Hypothalamus (tissue), 51 donors: ENCODE measurements around the gene SPACA6.

Experiments
- DNase-seq, 51 donors: peaks; one replicate each; lab custom pipeline; 2025; lab: John Stamatoyannopoulos, UW

Gene SPACA6

DNA sequence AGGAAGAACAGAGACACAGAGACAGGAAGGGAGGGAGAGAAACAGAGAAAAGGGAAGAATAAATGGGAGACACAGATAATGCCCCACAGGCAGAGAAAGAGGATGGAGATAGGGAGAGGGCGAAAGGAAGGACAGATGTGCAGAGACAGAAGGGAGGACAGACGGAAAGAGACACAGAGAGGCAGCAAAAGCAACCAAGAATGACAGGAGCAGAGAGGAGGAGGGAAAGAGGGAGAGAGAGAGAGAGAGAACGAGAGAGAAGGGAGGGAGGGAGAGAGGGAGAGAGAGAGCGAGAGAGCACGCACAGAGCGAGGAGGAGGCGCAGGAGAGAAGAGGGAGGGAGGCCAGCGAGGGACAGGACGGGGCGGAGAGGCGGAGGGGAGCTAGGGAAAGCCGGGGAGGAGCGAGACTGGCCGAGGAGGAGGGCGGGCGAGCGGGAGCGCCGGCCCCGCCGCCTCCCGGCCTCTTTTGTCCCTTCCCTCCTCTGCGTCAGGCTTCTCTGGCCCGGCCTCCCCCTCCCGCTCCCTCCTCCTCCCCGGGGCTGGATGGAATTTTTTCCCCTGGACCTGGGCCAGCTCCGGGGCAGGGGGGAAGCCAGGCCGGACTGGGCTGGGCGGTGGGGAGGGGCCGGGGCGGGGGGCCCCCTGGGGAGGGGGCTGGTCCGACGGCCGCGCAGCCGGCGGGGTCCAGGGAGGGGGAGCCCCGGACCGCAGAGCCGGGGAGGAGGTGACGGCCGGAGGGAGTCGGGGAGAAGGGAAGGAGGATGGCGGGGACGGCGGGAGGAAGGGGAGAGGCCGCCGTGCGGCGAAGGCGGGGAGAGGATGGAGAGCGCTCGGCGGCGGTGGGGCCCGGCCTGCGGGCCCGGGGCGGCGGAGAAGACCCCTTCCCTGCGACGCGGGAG lies 4.2 kb upstream of the SPACA6 start:
- DNase-seq: peak; percentile 43 to 97 (median 91)

DNA sequence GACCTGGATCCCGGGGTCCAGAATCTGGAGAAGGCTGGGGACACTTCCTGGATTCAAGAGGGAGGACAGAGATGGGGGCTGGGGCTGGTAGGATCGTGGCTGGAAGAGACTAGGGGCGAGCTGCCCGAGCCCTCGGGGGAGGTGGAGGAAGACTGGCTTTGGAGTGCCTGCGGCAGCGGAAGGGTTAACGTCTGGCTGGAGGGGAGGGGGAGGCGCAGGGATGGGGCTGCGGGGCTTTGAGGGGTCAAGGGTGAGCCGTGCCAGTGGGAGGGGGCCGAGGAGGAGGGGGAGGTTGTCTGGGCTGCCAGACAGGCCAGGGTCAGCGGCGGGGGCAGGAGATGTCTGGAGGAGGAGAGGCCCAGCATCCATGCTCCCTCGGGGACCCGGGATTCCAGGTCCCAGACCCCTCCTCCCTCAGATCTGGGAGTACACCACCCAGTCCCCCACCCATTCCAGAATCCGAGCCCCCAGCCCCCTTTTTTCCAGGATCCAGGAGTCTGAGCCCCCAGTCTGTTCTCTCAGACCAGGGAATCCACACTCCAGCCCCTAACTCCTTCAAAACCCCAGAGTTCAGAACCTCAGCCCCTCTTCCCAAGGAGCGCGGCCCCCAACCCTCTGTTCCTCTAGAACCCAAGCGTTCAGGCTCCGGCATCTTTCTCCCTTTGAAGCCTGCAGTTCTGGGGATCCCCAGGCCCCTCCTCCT lies 3.2 kb upstream of the SPACA6 start:
- peak in 40 of 51 donors; percentile 25 to 76 (median 50) for DNase-seq

DNA sequence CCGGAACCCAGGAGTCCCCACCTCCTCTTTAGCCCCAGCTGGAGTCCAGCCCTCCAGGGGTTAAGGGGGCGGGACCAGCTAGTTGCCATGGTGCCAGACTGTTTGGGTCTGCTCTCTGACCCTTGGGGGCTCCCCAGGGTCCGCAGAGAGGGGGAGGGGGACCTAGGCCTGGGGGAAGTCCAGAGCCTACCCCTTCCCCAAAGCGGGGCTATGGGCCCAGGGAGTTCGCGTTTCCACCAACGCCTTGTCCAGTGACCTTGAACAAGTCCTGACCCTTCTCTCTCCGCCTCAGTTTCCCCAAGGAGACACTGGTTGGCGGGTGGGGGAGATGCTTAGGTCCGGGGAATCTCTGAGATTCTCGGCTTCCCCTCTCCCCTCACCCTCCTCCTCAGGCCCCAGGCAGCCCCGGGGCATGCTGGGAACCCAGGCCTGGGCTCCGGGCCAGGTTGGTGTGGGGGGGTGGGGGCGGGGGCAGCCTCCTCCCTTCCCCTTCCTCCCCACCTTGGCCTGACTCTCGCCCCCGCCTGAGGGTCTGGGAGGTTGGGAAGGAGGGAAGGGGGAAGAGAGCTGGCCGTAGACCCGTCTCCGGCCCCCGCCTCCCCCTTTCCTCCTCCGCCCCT lies 2.6 kb upstream of the SPACA6 start:
- DNase-seq: peak in 50 of 51 donors; percentile 17 to 86 (median 67)

DNA sequence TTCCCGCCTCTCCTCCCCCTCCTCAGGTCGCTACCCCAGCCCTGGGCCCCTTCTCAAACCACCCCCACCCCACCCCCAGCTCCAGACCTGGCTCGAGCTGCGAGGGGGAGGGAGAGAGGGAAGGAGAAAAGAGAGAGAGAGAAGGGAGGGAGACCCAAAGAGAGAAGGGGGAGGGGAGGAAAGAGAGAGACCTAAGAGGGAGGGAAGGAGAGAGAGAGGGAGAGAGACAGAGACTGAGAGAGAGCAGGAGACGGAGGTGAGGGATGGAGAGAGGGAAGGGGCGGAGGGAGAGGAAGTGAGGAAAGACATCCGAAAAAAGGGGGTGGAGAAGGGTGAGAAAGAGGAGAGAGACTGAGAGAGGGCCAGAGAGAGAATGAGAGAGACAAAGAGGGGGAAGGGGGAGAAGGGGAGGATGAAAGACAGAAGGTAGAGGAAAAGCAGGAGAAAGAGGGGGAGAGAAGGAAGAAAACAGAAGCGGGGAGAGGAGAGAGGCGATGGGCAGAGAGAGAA lies 2.0 kb upstream of the SPACA6 start:
- DNase-seq: peak in 1 of 51 donors; percentile 68

DNA sequence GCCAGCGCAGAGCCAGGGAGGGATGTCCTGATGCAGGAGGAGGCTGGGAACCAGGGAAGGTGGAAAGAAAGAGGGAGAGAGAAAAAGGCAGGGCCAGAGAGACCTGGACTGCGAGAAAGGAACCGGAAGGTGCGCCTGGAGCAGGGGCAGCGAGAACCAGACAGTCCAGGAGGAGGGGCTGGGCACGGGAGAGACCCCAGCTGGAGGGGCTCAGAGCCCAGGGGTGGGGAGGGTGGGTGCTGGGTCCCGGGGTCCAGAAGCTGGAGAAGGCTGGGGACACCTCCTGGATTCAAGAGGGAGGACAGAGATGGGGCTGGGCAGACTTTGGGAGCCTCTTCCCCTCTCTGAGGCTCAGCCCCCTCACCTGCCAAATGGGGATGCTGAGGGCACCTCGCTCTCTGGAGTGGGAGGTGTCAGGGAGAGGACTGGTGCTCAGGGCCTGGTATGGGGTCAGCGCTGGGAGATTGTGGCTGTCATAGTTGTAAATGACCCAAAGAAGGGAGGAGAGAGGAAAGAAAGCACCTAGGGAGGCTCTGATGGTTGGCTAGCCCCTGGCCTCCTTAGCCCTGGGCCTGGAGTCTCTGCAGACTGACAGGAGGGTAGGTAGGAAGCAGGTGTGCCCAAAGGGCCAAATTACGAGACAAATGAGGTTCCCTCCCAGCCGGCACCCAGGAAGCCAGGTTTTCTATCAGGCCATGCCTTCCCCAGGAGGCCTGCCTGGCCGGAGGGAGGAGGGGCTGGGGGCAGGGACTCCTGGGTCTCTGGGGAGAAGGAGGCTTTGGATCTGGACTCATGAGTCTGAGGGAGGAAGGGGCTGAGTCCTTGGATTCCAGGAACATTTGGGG lies 1.3 kb upstream of the SPACA6 start:
- DNase-seq: no peak

DNA sequence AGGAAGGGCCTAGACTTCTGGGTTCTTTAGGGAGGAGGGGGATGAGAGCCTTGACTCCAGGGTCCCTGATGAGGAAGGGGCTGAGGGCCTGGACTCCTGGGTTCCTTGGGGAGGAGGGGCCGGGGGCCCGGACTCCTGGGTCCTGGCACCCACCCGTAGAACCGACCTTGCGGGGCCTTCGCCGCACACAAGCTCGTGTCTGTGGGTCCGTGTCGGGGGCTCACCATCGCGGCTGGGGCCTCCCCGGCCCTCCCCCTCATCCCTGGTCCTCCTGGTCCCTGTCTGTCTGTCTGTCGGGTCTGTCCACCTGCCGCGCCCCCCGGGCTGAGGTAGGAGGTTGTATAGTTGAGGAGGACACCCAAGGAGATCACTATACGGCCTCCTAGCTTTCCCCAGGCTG lies 662 bp upstream of the SPACA6 start:
- DNase-seq: no peak

DNA sequence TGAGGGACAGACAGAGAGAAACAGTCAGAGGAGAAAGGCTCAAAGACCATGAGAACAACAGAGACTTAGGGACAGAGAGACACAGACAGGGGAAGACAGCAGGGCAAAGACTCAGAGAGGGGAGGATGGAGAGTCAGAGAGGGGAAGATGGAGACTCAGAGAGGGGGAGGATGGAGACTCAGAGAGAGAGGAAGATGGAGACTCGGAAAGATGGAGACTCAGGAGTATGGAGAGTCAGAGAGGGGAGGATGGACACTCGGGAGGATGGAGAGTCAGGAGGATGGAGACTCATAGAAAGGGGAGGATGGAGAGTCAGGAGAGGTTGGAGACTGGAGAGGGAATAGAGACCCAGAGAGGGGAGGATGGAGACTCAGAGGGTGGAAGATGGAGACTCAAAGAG lies 689 bp downstream of the SPACA6 start:
- DNase-seq: no peak

DNA sequence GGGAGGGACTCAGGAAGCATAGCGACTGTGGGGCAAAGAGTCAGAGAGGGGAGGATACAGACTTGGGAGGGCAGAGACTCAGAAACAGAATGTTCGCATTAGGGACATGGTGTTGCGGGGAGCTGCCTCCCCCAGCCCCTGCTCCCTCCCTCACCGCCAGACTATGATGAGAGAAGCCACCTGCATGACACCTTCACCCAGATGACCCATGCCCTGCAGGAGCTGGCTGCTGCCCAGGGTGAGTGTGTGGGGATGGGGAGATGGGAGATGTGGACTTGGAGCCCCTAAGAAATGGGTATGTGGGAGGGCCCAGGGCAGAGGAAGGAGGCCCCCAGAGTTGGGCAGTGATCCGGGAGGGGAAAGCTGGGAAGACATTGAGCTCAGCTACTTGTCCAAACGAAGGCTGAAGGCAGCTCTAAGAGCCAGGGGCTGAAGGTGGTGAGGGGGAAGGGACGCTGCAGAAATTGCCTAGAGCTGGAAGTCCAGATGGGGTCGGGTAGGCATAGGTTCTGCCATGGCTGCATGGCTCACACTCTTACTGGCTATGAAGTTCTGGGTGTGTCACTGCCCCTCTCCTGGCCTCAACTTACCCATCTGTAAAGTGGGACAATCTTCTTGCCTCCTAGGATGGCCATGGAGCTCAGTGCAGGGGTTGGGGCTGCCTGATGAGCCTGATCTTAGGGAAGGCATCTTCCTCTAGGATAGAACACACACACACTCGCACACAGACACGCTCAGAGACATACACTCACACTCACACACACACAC lies 1.4 kb downstream of the SPACA6 start:
- DNase-seq: no peak

DNA sequence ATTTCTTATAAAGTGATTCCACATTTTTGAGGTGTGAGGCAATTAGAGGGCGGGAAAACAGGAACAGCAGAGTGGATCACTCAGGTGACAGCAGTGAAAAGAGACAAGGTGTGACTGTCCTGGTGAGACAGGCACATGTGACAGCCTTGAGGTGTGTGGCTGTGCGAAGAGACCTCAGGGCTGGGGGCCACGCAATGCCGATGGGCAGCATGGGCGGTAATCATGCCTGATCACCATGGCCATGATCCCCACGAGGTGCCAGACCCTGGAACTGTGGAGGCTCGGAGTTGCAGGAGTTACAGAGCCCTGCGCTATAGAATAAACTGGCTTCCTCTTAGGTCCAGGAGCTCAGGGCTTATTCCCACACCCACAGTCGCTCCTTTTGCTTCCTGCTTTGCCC lies 2.0 kb downstream of the SPACA6 start:
- no peak for DNase-seq

DNA sequence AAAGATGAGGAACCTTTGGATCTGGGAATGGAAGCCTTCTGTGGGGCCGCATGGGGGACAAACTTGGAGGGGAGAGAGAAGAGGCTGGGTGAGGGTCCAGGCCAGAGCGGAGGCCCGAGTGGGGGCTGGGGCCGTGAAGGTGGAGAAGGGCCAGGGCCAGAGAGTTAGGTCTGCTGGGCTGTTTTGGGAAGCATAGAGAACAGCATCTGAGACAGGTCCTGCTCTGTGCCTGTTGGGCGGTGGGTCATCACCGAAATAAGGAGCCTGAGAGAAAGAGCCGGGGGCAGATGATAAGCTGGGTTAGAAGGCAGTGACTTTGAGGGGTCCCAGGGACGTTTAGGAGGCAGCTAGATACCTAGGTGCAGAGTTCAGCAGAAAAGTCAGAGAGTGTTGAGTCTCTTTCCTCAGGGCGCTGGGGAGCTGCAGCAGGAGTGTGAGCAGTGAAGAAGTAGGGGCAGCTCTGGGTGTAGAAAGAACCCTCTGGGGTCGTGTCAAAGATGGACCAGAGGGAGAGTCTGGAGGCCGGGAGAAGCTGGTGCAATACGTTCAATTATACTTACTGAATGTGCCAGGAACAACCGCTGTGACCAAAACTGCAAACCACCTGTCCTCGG lies 2.7 kb downstream of the SPACA6 start:
- DNase-seq: no peak

DNA sequence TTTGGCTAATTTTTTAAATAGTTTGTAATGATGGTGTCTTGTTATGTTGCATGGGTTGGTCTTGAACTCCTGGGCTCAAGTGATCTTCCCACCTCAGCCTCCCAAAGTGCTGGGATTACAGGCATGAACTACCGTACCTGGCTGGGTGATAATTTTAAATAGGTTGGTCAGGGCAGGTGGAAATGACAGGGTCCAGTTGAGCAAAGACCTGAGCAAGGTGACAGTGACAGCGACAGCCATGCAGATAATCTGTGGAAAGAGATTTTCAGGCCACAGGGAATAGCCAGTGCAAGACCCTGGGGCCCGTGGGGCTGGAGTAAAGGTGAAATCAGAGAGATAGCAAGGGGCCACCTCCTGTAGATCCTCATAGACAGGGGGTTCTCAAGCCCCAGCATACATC lies 3.5 kb downstream of the SPACA6 start:
- no peak for DNase-seq

DNA sequence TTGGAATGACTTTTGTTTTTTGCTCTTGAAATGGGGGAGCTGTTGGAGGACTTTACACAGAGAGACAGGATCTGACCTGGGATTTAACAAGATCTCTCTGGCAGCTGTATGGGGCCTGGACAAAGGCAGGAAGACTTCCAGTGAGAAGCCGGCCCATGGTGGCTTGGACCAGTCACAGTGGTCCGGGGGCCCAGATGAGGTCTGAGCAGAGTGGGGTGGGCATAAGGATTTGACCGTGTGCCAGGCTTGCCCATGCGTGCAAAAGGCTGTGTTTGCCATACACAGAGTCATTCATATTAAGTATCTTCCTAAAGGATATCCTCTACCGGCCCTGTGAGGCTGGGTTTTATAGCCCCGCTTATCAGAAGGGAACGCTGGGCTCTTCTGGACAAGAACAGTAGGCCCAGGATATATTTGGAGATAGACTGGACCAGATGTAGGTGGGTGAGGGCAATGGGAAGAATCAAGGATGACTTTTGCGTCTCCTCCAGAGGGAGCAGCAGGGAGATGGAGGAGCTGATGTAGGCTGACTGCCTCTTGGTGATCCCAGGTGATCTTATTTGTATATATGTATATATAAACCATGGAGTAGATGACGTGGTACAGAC lies 4.1 kb downstream of the SPACA6 start:
- no peak for DNase-seq

DNA sequence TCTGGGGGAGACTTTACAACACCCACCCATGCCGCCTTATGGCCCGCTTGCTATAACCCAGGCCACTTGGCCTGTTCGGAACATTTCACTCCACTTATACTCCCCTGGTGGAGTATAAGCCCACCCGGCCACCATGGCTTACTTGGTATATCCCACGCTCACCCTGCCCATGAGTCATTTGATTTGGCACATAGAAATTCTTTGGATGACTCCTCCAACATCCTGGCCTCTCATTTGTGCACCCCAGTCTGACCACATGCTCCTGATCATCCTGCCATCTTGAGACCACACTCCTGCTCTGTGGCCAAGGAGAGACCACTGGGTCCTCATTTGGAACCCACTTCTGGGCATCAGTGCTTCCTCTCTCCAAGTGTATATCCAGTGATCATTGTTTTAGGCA lies 5.2 kb downstream of the SPACA6 start:
- DNase-seq: no peak

DNA sequence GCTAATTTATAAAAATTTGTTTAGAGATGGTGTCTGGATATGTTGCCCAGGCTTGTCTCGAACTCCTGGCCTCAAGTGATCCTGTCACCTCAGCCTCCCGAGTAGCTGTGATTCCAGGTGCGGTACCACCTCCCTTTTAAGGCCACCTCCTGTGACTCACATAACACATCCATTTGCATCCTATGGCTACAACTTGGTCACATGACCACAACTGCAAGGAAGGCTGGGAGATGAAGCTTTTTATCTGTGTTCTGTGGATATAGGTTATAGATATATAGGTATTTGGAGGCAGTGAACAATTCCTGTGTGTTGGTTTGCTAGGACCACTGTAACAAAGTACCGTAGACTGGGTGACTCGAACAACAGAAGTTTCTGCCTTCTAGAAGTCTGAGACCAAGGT lies 6.0 kb downstream of the SPACA6 start:
- DNase-seq: no peak

DNA sequence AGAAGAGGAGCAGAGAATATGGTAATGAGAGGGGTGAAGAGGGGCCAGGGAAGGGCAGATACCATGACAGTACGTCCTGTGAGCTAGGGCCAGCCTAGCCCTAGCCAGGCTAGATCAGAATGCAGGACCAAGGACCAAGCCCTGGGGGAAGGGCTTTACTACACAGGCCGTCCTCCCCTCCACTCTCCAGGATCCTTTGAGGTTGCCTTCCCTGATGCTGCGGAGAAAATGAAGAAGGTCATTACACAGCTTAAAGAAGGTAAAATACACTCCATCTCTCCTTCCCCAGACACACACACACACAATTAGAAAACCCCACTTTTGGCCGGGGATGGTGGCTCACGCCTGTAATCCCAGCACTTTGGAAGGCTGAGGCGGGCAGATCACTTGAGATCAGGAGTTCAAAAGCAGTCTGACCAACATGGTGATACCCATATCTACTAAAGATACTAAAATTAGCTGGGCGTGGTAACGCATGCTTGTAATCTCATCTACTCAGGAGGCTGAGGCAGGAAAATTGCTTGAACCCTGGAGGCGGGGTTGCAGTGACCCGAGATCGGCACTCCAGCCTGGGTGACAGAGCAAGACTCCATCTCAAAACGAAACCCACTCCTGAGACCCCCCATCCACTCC lies 8.5 kb downstream of the SPACA6 start:
- DNase-seq: no peak

DNA sequence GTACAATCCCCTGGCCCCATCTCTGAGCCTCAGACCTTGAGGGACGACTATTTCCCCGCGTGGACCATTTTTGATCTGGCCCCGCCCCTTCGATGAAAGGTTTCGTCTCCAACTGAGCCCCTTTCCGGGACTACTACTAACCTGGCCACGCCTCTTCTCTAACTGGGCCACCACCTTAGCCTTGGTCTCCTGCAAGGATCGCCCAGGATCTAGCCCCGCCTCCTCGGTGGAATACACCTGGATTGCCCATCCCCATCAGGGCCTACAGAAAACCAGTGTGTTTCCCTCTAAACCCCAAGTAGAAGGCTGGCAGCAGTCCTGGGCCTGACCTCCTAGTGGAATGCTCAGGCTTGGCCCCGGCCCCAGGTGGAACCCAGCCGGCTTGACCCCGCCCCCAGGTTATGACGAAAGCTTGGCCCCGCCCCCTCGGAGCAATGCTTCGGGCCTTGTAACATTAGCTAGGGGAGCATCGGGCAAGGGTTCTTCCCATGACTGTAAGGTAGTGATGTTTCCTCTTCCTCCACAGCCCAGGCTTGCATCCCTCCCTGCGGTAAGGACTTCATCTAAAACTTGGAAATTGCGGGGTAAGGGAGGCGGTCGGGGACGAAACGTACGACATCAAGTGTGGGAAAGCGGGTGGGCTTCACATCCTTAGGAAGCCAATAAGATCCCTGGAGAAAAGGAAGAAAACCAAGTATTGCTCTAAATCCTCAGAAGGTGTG lies 9.1 kb downstream of the SPACA6 start:
- DNase-seq: peak in 34 of 51 donors; percentile 5 to 78 (median 40)

DNA sequence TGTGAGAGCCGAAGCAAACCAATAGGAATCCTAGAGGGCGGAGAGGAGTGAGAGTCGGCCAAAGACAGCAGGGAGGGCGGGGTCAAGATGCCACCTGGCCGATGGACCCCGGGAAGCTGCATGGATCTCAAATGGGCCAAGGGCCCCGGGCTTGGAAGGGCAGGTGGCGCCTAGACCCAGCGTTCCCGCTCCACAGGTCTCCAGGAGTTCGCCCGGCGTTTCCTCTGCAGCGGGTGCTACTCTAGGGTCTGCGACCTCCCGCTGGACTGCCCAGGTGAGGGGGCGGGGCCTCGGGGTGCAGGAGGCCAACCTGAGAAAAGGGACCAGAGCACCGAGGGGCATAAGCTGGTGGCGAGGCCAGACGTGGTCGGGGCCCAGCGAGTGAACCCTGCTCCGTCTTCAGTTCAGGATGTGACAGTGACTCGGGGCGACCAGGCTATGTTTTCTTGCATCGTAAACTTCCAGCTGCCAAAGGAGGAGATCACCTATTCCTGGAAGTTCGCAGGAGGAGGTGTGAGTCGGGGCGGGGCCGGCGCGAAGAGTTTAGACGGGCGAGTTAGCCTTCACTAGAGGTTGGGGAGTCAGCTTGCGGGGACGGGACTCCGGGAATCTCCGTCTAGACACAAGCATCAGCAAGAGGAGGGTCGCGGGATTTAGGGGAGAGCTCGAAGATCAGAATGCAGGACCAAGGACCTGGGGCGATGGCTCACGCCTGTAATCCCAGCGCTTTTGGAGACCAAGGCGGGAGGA lies 9.9 kb downstream of the SPACA6 start:
- DNase-seq: peak in 7 of 51 donors; percentile 13 to 58 (median 25)
